Liver (tissue), 9 donors: ENCODE measurements around the gene FOXN4. TPM values are rescaled to one million over a fixed set of nuclear protein-coding genes. Genes with fewer than 3 reads are reported as not detected.

Source experiments
- DNase-seq: peaks from one replicate; pipeline ENCODE4 v3.0.0-alpha.2; 2017; ENCODE audit warnings: low spot score
- H3K27ac ChIP-seq, 2 donors: one replicate each; pipeline ENCODE4 v1.7.0; 2013; ENCODE audit warnings: inconsistent platforms in 2 of 2, low read length in 2 of 2, control low read depth in 1 of 2, low read depth in 1 of 2, mild to moderate bottlenecking in 1 of 2
- H3K27me3 ChIP-seq, 4 donors: one replicate each; pipeline versions ENCODE4 v1.6.1 to v1.7.0; 2013; ENCODE audit warnings: low read length in 3 of 4, inconsistent platforms in 1 of 4, mild to moderate bottlenecking in 1 of 4, moderate library complexity in 1 of 4; ENCODE audit not compliant: control insufficient read depth in 4 of 4, insufficient read depth in 4 of 4
- H3K36me3 ChIP-seq, 4 donors: one replicate each; pipeline versions ENCODE4 v1.6.1 to v1.7.0; 2013; ENCODE audit warnings: low read length in 3 of 4, mild to moderate bottlenecking in 3 of 4, low read depth in 1 of 4, moderate library complexity in 1 of 4; ENCODE audit not compliant: control insufficient read depth in 4 of 4, insufficient read depth in 3 of 4
- H3K4me1 ChIP-seq, 4 donors: one replicate each; pipeline versions ENCODE4 v1.6.1 to v1.7.0; 2013; ENCODE audit warnings: low read length in 3 of 4, mild to moderate bottlenecking in 3 of 4, moderate library complexity in 1 of 4; ENCODE audit not compliant: control insufficient read depth in 4 of 4, insufficient read depth in 4 of 4
- H3K4me3 ChIP-seq, 3 donors: one replicate each; pipeline versions ENCODE4 v1.6.1 to v1.7.0; 2013; ENCODE audit warnings: low read length in 3 of 3, control low read depth in 1 of 3, low read depth in 1 of 3, mild to moderate bottlenecking in 1 of 3
- H3K9ac ChIP-seq, 2 donors: one replicate each; pipeline ENCODE4 v1.7.0; 2013; ENCODE audit warnings: low read length in 2 of 2, mild to moderate bottlenecking in 2 of 2, moderate library complexity in 2 of 2, control low read depth in 1 of 2, low read depth in 1 of 2
- H3K9me3 ChIP-seq, 4 donors: one replicate each; pipeline versions ENCODE4 v1.6.1 to v1.7.0; 2013; ENCODE audit warnings: low read length in 3 of 4; ENCODE audit not compliant: control insufficient read depth in 4 of 4
- CTCF ChIP-seq: fragments of 150-350 bp; IDR thresholded peaks from 2 replicates; pipeline ENCODE4 v1.5.1; 2017; ENCODE audit warnings: improper control_type of control experiment, low read depth, low read length; ENCODE audit not compliant: missing input control
- EGR1 ChIP-seq, 2 donors: IDR thresholded peaks; 2 replicates each; pipeline ENCODE4 v1.6.1; 2016 to 2018; ENCODE audit warnings: antibody characterized with exemption in 2 of 2, low read depth in 2 of 2
- FOXA1 ChIP-seq: IDR thresholded peaks from 2 replicates; pipeline ENCODE4 v1.6.1; 2016; ENCODE audit warnings: antibody characterized with exemption
- GABPA ChIP-seq, 2 donors: IDR thresholded peaks in 1 of 2; conservative IDR thresholded peaks in 1 of 2; 2 replicates each; pipeline ENCODE4 v1.6.1; 2016; ENCODE audit warnings: antibody characterized with exemption in 2 of 2, mild to moderate bottlenecking in 1 of 2, moderate library complexity in 1 of 2
- HNF4A ChIP-seq, 2 donors: conservative IDR thresholded peaks; 2 replicates each; pipeline ENCODE4 v1.6.1; 2016; ENCODE audit warnings: antibody characterized with exemption in 2 of 2, mild to moderate bottlenecking in 2 of 2
- HNF4G ChIP-seq: IDR thresholded peaks from 2 replicates; pipeline ENCODE4 v1.6.1; 2016; ENCODE audit warnings: antibody characterized with exemption
- MAX ChIP-seq: IDR thresholded peaks from 2 replicates; pipeline ENCODE4 v1.6.1; 2016; ENCODE audit warnings: antibody characterized with exemption
- NR2F2 ChIP-seq: IDR thresholded peaks from 2 replicates; pipeline ENCODE4 v1.6.1; 2016; ENCODE audit warnings: antibody characterized with exemption
- RAD21 ChIP-seq, 2 donors: IDR thresholded peaks; 2 replicates each; pipeline ENCODE4 v1.6.1; 2016; ENCODE audit warnings: antibody characterized with exemption in 2 of 2, mild to moderate bottlenecking in 2 of 2
- REST ChIP-seq: IDR thresholded peaks from 2 replicates; pipeline ENCODE4 v1.6.1; 2016; ENCODE audit warnings: antibody characterized with exemption, mild to moderate bottlenecking
- RXRA ChIP-seq, 2 donors: IDR thresholded peaks; 2 replicates each; pipeline ENCODE4 v1.6.1; 2017 to 2018; ENCODE audit warnings: antibody characterized with exemption in 2 of 2, mild to moderate bottlenecking in 1 of 2
- TAF1 ChIP-seq: conservative IDR thresholded peaks from 2 replicates; pipeline ENCODE4 v1.6.1; 2016; ENCODE audit warnings: antibody characterized with exemption, mild to moderate bottlenecking
- YY1 ChIP-seq: IDR thresholded peaks from 2 replicates; pipeline ENCODE4 v1.6.1; 2016; ENCODE audit warnings: antibody characterized with exemption, mild to moderate bottlenecking
- ZBTB33 ChIP-seq: IDR thresholded peaks from 2 replicates; pipeline ENCODE4 v1.6.1; 2016; ENCODE audit warnings: antibody characterized with exemption
- WGBS: extraction: QIAGEN DNeasy Blood & Tissue Kit; methylation state at CpG from one replicate; pipeline ENCODE4 v1.1.7; 2013; 5-methylcytosine and 5-hydroxymethylcytosine counted together
- polyA plus RNA-seq, 2 donors: library from polyadenylated mRNA; stranded (reverse) in 1 of 2; unstranded in 1 of 2; fragments of 200-250 nt in 1 of 2; fragments of >200 nt in 1 of 2; fragmentation: Nextera tagmentation in 1 of 2; extraction: Ambion mirVana in 1 of 2; gene quantifications; one replicate each; pipeline versions ENCODE4 v1.2.1 to v1.2.3, GENCODE V29; 2013 to 2015
- total RNA-seq, 2 donors: library from RNA; depleted of rRNA; stranded (reverse); fragments of >200 nt; gene quantifications; one replicate each; pipeline ENCODE4 v1.2.3, GENCODE V29; 2014
- donor health status: healthy.
- donor health status: healthy.
- donor health status: healthy.
- donor health status: healthy.
- donor health status: healthy.

The FOXN4 gene
- total and polyA plus RNA-seq, 4 donors = not detected

- H3K27ac ChIP-seq = no peak overlapping the region
- H3K27me3 ChIP-seq = no peaks in the 10 kb centered on the region
- WGBS = 75% methylated on average over 15 of the region's 15 CpGs
- H3K4me1 ChIP-seq = no peaks in the 10 kb centered on the region
- no peaks in the 10 kb centered on the region for H3K36me3 ChIP-seq
- no peak for DNase-seq
- no peak for TF ChIP-seq CTCF
- TF ChIP-seq YY1 = no peak
- no peak for TF ChIP-seq REST
- no peak for TF ChIP-seq ZBTB33
- H3K9ac ChIP-seq = no peak overlapping the region
- H3K9me3 ChIP-seq = no peaks in the 10 kb centered on the region
- no peak overlapping the region for H3K4me3 ChIP-seq
These were observed 18.0 kb downstream of the FOXN4 start for GRCh38 chr12:109291117-109291516.

- no peak overlapping the region for H3K4me3 ChIP-seq
- TF ChIP-seq NR2F2 = no peak
- H3K4me1 ChIP-seq = no peaks in the 10 kb centered on the region
- no peak overlapping the region for H3K27ac ChIP-seq
- 94% methylated on average over 18 of the region's 18 CpGs for WGBS
- no peaks in the 10 kb centered on the region for H3K9me3 ChIP-seq
- no peaks in the 10 kb centered on the region for H3K27me3 ChIP-seq
- DNase-seq = no peak
- H3K36me3 ChIP-seq = no peaks in the 10 kb centered on the region
- no peak overlapping the region for H3K9ac ChIP-seq
These were observed 19.0 kb downstream of the FOXN4 start for GRCh38 chr12:109290061-109290460.

GRCh38 chr12:109289551-109289950 is 19.5 kb downstream of the FOXN4 start:
- WGBS = 91% methylated on average over 6 of the region's 6 CpGs
- Histone ChIP-seq H3K27ac (no peak overlapping the region), H3K36me3 (no peaks in the 10 kb centered on the region), H3K9ac (no peak overlapping the region), H3K27me3 (no peaks in the 10 kb centered on the region), H3K4me1 (no peaks in the 10 kb centered on the region), H3K4me3 (no peak overlapping the region), H3K9me3 (no peaks in the 10 kb centered on the region)
- no peak for DNase-seq
- TF ChIP-seq EGR1 (IDR thresholded peaks at IDR 0.05; ENCODE audit: low read depth in 2 of 2) = no peak
- no peak for TF ChIP-seq RXRA (IDR thresholded peaks at IDR 0.05)
- TF ChIP-seq HNF4A (conservative IDR thresholded peaks at IDR 0.05) = no peak
- no peak for TF ChIP-seq MAX
- TF ChIP-seq REST = no peak
- TF ChIP-seq GABPA (IDR thresholded peaks at IDR 0.05 in 1 of 2, conservative IDR thresholded peaks at IDR 0.05 in 1 of 2) = no peak
- TF ChIP-seq FOXA1 = no peak
- TF ChIP-seq YY1 = no peak
- TF ChIP-seq NR2F2 = no peak
- no peak for TF ChIP-seq RAD21 (IDR thresholded peaks at IDR 0.05)
- no peak for TF ChIP-seq TAF1
- no peak for TF ChIP-seq CTCF
- TF ChIP-seq HNF4G = no peak
